OCI-M2 (cell line): Measurements from ENCODE around the gene GPRC5C.

Source experiments
- DNase-seq: peaks from one replicate; lab custom pipeline; 2025; ENCODE audit not compliant: unreplicated experiment; lab: John Stamatoyannopoulos, UW

GPRC5C gene

GRCh38 chr17:74430706-74431567 is 951 bp upstream of the GPRC5C start:
- no peak for DNase-seq

- no peak for DNase-seq
These were observed 469 bp downstream of the GPRC5C start for GRCh38 chr17:74432424-74432690.

- no peak for DNase-seq
These were observed 991 bp downstream of the GPRC5C start for GRCh38 chr17:74432766-74433391.

GRCh38 chr17:74433421-74434121 is 1.7 kb downstream of the GPRC5C start:
- no peak for DNase-seq

- DNase-seq, result no peak
These were observed 4.0 kb downstream of the GPRC5C start for GRCh38 chr17:74435775-74436359.

GRCh38 chr17:74437702-74438101 is 5.8 kb downstream of the GPRC5C start:
- DNase-seq, result no peak

GRCh38 chr17:74439691-74440567 is 8.0 kb downstream of the GPRC5C start:
- no peak for DNase-seq

- no peak for DNase-seq
These were observed 9.6 kb downstream of the GPRC5C start for GRCh38 chr17:74441537-74441936.

GRCh38 chr17:74442291-74442669 is 10.4 kb downstream of the GPRC5C start:
- DNase-seq, result no peak

- DNase-seq, result no peak
These were observed 11.0 kb downstream of the GPRC5C start for GRCh38 chr17:74442670-74443515.

- no peak for DNase-seq
These were observed 11.8 kb downstream of the GPRC5C start for GRCh38 chr17:74443516-74444296.

GRCh38 chr17:74444406-74444805 is 12.5 kb downstream of the GPRC5C start:
- DNase-seq, result no peak

- DNase-seq, result no peak
These were observed 13.3 kb downstream of the GPRC5C start for GRCh38 chr17:74445158-74445557.

- DNase-seq, result no peak
These were observed 14.9 kb downstream of the GPRC5C start for GRCh38 chr17:74446551-74447500.

- DNase-seq, result no peak
These were observed 15.8 kb downstream of the GPRC5C start for GRCh38 chr17:74447628-74448159.

GRCh38 chr17:74448756-74449155 is 16.9 kb downstream of the GPRC5C start:
- DNase-seq, result no peak

GRCh38 chr17:74449306-74449705 is 17.4 kb downstream of the GPRC5C start:
- DNase-seq, result no peak

- no peak for DNase-seq
These were observed 17.9 kb downstream of the GPRC5C start for GRCh38 chr17:74449773-74450172.
